NCI-H82 treated with DMSO at 0.1 percent for 48 hours (cell line): Measurements from ENCODE around the gene MRPL37.

Experiments
- DNase-seq: peaks from one replicate; lab custom pipeline; 2025; ENCODE audit not compliant: unreplicated experiment; lab: John Stamatoyannopoulos, UW

Gene MRPL37

DNA sequence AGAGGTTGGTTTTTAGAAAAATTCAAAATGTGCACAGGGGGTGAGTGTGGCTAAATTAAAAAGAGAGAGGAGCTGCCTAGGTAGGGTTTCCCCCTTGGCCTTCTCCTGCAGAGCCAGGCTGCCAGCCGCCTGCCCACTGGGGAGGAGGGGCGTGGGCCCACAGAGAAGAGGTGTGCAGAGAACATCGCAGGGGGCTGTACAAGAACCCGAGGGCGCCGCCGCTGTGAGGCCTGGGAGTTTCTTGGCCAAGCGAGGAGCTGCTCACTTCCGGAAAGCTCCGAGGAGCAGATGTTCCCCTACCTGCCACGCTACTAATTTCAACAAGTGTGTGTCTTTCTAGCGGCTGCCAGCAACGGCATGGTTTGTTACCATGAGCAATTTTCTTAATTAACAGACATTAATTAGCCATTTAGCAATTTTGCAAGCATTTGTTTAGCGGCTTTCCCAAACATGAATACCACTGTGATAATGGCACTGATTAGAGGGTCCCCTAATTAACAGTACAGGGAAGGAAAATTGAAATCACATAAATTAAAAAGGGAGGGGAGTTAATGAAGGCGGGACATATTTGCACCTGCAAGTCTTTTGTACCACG is 59.7 kb downstream of the MRPL37 start:
- DNase-seq = no peak

DNA sequence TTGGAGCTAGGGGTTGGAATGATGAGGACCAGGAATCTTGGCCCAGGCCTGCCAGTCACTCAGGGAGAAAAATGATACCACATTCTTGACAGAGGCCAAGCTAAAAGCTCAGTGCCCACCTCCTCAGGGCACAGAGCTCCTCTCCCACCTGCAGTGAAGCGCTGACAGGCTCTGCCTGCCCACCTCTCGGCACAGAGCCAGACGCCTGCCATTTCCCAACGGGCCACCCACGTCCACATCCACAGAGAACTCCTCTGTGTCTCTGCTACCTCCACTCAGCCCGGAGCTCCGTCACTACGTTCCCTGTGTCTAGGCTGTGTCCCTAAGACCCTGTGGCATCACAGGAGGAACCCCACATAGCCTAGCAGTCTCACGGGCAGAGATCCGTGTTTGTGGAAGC is 60.8 kb downstream of the MRPL37 start:
- DNase-seq = no peak

DNA sequence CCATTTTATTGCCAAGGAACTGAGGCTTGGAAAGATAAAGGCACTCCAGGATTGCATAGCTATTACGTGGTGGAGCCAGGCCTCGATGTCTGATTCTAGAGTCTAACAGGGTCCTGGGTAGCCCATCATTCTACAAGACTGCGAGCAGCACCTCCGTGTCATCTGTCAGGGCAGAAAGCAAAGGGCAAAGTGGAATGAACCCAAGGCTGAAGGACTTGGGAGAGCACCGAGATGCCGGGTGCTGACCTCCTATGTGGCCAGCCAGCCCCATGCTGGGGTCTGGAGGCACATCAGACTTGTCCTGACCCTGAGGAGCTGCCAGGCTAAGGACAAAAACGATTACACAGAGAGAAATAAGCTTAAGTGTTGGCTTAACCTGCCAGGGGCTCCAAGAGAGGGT is 62.3 kb downstream of the MRPL37 start:
- no peak for DNase-seq

DNA sequence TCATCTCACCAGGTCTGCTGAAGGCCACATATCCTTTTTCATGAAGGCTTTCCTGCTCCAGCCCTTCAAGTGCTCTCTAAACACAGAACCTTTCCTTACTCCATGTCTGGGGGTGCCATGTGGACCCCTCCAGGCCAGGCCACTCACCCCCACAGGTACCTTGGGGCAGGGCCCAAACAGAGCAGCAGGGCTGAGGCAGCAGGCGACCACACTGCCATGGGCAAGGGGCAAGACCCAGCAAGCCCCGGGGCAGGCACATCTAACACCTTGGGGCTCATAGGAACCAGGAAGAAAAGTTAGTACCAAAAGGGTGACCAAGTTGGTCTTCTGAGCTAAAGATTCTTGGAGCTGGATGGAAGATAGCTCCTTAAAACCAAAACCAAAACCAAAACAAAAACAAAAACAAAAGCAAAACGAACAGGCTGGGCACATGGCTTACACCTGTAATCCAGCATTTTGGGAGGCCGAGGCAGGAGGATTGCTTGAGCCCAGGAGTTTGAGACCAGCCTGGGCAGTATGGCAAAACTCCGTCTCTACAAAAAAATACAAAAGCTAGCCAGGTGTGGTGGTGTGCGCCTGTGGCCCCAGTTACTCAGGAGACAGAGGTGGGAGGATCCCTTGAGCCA is 63.7 kb downstream of the MRPL37 start:
- no peak for DNase-seq

DNA sequence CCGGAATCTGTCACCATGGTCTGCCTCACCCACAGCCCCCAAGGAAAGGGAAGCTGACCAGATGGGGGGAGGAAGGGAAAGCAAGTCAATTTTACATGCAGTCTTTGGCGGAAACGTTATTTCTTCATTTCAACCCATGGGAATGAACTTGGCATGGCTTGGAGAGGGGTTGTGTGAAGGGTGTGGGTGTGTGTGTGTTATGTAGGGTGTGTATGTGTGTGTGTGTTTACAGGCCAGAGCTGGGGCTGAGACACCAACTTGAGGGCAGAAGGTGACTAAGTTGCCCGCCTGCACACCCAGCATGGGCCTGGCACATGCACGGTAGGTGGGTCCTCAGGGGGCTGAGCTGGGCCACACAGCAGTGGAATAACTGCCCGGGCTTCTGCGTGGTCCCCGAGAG is 65.2 kb downstream of the MRPL37 start:
- DNase-seq = no peak

DNA sequence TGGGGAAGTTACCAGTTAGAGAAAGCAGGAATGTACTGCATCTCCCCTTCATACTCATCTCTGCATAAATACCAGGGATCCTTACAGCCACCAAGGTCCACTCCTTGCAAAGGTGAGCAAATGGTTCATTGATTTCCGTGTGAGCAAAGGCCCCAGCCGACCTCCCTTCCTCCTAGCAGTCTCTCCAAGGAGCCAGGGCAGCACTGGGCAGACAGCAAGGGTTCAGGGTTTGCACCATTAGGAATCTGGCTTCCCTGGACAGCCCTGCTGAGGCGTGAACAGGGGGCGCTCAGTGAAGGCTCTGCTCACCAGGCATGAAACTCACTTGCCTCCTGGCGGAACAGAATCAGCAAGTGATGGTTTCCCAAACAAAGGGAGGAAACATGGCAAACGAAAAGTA is 65.7 kb downstream of the MRPL37 start:
- DNase-seq = no peak

DNA sequence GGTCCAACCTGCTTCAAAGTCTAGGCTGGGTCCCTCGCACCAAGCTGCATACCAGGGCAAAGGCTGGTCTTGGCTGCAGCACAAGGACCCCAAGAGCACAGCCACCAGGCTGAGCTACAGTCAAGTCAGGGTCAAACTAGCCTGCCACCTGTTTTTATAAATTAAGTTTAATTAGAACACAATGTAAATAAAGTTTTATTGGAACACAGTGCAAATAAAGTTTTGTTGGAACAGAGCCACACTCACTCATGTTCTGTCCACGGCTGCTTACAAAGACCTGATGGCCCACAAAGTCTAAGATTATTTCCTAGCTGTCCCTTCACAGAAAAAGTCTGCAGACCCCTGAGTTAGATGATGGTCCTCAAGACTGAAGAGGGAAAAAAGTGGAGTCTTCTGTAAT is 66.2 kb downstream of the MRPL37 start:
- no peak for DNase-seq

DNA sequence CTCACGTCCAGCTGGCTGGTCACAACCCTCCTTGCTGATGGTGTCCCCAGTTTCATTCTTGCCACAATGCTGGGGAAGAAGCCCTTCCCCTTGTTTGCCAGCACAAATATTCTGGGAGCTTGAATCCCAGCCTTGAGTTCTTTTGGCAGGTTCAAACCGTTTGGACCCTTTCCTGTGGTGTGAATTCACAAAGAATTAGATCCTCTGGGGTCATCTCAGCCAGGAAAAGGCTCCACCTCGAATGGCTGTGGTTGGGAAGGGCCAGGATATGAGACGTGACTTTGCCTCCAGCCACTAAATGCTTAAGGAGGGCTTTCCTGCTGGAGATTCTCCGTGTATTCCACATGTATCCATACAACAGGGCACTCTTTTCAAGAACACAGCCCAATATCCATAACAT is 66.9 kb downstream of the MRPL37 start:
- no peak for DNase-seq
